ENCODE data around the gene CENPX.
A peak's percentile ranks its signal among the peaks of the same experiment; 100 is the strongest.
"Not testable (repeated sequence)": the region's sequence is repeated elsewhere in the genome, so short reads cannot be mapped to it uniquely, and the experiment has no call there.

CENPX gene

DNA sequence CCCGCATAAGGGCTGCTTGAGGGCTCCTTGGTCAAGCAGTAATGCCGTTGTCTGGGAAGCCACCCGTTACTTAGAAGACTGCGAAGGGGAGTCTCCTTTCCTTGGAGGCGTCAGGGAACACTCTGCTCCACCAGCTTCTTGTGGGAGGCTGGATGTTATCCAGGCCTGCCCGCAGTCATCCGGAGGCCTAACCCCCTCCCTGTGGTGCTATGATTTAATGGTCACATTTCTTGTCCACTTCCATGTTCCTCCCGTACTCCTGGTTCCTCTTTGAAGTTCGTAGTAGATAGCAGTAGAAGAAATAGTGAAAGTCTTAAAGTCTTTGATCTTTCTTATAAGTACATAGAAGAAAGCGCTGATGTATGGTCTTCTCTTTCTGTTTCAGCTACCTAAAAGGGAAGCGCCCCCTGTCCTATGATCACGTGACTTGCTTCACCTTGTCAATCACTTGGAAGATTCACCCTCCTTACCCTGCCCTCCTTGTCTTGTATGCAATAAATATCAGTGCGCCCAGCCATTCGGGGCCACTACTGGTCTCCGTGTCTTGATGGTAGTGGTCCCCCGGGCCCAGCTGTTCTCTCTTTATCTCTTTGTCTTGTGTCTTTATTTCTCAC is 16.2 kb upstream of the CENPX start:
- DNase-seq = not testable (repeated sequence)

DNA sequence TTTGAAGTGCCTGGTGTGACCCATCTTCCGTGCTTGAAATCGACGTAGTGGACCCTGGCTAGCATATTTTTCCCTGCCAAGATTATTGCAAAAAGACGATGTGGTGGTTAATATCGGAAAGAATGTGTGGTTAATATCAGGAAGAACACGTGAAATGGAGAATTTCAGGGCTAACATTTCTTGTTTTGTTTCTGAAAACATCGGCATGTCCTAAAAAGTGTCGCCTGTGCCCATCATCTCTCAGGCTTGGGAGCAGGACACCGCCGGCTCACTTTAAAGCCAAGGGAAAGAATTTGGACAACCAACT is 15.2 kb upstream of the CENPX start:
- DNase-seq = no peak

DNA sequence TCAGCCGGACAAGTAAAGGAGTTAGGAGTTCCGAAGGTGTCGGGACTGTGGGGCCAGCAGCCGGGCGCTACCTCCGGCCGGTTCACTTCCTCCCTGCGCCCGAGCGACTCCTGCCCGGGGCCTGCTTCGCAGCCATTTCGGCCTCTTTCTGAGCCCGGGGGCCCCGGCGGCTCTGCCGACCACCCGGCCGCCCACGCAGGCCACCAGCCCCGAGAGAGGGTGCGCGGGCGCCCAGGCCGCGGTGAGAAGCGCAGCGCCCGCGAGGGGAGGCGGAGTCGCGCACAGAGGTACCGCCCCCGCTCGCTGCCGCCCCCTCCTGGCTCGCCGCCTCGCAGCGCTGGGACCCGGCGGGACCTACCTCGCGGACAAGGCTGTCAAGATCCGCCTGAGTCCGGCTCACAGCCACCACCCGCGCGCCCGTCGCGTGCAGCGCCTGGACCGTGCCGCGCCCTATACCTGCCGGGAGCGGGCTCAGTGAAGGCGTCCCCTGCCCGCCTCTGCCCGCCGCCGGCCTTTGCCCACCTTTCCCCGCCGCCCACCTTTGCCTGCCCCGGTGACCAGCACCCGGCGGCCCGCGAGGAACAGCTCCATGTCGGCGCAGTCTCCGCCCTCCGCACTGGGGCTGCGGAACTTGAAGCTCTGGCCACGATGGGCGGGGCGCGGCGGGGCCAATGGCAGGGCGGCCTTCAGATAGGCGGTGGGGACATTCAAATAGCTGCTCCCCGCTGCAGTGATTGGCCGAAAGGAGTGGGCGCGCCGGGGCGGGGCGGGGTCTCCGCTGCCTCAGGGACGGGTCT is 14.6 kb upstream of the CENPX start, which contains the start of gene DCXR:
Gene DCXR (minus strand): TSS at position 606 of the 797 bp plus-strand sequence. CDS start 15 bp downstream, at position 591.
- DNase-seq = peak; percentile 96

DNA sequence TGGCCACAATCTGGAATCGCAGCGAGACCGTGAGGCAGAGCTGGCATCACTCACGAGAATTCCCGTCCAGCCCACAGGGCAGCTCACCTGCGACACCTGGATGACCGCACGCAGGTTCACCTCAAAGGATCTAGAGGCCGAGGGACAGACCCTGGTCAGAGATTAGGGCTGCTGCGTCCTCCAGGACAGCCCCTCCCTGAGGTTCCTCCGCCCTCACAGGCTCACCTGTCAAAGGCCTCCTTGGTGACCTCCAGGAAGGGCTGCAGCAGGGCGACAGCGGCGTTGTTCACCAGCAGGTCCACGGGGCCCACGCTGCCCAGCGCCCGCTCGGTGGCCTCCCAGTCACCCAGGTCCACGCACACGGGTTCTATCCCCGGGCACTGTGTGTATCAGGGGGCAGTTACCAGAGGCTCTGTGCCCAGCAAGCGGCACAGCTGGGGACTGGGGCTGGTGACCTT is 14.0 kb upstream of the CENPX start:
- no peak for DNase-seq

DNA sequence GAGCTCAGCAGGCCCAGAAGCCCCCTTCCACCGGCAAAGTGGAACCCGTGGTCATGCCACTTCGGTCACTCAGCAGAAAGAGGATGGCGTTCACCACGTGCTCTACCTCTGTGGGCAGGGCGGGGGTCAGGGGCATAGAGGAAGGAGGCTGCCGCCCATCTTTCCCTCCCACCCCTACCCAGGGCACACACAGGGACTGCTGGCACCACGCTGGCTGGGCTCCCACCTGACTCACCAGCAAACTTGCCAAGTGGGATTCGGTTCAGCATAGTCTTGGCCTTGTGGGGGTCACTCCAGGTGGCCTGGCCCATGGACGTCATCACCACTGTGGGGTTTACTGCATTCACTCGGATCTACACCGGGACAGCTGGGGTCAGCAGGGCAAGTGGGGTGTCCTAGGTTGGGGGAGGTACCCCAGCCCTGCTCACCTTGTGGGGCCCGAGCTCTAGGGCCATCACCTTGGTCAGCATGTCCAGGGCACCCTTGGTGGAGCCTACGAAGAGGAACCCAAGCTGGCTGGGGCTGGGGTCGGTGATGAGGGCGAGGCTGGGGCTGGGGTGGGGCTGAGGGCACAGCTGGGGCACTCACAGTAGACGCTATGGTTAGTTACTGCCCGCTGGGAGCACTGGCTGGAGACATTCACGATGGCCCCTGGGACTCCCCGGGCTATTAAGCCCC is 13.4 kb upstream of the CENPX start:
- DNase-seq = no peak

DNA sequence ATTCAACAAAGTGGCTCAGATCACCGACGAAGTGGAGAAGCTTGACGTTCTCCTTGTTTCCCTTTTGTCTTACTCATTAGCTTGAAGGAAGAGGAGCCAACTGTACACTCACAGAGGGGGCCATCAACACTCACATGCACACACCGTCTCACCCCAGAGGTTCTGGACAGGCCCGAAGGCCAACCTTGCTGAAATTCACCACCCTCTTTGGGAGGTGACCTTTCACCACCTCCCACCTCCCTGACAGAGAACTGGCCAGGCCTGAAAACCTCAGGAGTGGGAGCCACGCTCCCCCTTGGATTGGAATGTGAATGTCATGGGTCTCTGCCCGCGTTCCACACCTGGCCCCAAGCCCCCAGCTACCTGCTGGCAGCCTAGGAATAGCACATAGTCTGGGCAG is 12.8 kb upstream of the CENPX start:
- DNase-seq = no peak

DNA sequence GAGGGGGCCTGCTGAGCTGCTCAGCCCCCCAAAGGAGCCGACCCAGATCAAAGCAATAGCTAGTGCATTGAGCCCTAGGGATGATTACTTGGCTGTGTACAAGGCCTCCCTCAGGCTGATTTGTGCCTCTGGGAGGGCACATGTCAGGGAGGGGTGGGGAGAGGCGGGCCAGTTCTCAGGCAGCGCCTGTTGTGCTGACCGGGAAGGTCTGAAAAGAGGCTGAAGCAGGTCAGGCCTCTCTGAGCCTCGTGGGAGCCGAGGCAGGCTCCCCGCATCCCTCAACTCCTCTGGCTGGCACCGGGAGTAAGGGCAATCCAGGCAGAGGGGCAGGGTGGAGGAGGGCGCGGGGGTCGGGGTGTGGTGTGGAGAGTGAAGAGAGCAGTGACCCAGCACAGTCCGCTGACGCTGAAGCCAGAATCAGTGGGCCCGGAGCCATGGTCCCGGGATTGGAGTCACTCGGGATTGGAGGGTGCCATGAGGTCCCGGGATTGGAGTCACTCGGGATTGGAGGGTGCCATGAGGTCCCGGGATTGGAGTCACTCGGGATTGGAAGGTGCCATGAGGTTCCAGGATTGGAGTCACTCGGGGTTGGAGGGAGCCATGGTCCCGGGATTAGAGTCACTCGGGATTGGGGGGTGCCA is 11.8 kb upstream of the CENPX start:
- no peak for DNase-seq

DNA sequence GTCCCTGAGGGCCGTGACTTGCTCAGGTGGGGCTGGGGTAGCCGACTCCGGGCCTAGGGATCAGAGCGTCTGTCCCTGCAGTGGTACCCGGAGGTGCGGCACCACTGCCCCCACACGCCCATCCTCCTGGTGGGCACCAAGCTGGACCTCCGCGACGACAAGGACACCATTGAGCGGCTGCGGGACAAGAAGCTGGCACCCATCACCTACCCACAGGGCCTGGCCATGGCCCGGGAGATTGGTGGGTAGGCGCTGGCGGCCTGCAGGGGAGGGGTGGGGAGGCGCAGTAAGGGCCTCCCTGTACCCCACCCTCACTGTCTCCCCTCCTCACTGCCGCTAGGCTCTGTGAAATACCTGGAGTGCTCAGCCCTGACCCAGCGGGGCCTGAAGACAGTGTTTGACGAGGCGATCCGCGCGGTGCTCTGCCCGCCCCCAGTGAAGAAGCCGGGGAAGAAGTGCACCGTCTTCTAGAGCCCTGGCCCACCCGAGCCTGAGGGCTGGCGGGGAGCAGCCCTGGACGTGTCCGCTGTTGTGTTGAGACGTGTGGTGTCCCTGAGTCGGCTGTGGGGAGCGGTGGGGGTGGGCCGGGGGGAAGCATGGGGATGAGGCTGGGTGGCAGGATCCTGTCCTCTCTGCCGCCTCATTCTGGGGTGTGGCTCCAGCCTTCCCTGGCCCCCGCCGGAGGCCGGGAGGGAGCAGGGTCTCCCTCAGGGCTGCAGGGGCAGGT is 10.8 kb upstream of the CENPX start:
- DNase-seq = no peak

DNA sequence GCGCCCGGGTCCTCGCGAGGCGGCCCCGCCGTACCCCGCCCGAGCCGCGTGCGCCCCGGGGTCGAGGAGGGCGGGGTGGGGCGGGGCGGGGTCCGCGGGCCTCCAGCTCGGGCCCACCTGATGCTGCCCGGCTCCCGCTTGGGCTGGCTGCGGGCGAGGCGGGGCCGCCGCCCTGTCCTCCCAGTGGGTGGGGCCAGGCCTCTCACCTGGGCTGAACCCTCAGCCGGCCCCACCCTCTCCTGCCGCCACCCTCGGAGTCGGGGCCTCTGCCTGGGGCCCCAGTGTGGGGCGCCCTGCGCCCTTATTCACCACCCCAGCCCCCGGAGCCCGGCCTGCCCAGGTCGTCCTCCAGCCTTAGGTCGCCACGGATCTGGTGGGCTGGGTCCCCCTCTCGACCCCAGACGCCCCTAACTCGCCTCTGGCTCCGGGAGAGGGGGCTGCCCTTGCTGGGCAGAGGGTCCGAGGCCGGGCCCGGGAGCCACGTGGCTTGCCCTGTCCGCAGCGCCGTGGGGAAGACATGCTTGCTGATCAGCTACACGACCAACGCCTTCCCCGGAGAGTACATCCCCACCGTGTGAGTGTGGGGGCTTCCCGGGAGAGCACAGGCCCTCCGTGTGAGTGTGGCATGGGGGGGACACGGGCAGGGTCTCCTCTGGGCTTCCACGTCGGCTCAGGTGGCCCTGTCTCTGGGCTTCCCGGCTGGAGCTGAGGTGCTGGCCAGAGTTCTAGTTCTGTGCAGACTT is 9.4 kb upstream of the CENPX start:
- DNase-seq = peak; percentile 47

DNA sequence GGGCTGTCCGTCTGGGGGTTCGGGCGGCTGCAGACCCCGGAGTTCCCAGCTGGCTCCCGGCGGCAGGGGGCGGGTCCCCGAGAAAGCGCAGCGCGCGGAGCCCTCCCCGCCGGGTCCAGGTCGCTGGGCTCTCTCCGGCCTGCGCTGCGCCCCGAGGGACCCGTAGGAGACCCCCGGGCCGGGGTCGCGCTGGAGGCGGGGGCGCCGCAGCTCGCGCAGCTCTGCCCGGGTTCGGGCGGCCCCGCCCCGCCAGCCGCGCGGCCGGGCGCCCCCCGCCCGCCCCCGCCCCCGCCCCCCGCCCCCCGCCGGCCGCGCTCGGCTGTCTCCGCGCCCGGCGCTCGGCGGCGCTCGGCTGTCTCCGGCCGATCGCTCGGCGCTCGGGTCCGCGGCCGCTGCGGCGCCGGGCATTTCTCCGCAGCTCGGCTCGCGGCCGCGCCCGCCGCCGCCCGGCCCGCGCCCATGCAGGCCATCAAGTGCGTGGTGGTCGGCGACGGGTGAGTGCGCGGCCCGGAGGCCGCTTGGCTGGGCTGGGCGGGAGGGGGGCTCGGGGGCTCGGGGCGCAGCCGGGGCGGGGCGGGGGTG is 8.7 kb upstream of the CENPX start, which contains the start of gene RAC3:
Gene RAC3 (plus strand): TSS at position 376 of the 582 bp plus-strand sequence. CDS start 84 bp downstream, at position 460.
- DNase-seq = no peak

DNA sequence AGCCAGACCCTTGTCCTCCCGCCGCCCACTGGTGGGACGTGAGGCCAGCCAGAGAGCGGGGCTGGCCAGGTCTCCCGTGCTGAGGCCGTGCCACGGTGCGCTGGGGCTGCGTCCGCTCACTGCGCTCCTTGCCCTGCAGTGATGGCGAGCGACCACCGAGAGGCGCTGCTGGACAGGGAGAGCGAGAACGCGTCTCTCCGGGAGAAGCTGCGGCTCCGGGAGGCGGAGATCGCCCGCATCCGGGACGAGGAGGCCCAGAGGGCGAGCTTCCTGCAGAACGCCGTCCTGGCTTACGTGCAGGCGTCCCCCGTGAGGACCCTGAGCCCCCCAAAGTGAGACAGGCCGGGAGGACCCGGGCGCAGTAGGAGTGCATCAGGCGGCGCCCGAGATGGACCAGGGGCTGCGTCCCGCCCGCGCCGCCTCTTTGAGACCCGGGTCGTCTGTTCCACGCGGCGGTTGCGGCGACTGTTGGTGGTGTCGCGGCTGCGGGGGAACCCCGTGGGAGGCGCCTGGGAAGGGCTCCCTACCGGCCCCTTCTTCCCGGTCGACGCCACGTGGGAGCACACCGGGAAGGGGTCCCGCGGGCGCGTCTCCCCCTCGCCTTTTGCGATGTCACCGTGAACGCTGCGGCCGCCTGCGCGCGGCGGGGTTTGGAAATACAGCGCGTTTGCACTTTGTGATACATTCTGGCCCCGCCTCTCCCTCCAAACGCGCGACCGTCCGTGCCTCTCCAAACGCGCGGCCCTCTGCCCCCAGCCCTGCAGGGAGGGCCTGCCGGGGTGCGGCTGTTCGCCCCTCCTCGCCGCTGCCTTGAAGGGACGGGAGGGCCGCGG is 8.0 kb upstream of the CENPX start:
- peak; percentile 81 for DNase-seq

DNA sequence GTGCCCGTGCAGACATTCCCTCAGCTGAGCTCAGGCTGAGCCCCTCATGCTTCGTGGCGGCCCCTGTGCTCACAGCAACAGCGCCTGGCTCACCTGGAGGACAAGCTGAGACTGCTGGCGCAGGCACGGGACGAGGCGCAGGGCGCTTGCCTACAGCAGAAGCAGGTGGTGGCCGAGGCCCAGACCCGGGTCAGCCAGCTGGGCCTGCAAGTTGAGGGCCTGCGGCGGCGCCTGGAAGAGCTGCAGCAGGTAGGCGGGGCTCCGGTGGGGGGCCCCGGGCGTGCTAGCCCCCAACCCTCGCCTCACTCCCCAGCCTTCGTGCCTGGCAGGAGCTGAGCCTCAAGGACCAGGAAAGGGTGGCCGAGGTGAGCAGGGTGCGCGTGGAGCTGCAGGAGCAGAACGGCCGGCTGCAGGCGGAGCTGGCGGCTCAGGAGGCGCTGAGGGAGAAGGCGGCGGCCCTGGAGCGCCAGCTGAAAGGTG is 7.4 kb upstream of the CENPX start:
- no peak for DNase-seq

DNA sequence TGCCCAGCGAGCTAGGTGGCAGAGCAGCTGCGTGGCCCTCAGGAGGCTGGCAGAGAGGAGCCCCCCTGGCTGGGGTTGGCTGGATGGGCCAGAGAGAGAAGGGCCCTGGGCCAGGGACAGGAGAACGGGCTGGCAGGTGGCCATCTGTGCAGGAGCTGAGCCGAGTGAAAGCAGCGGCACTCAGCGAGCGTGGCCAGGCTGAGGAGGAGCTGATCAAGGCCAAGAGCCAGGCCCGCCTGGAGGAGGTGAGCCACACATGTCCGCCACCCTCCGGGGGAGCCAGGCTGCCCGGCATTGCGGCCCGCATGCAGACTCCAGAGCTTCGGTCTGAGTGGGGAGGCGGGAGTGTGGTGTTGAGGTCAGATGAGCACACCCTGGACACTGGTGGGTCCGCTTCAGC is 6.7 kb upstream of the CENPX start:
- no peak for DNase-seq

DNA sequence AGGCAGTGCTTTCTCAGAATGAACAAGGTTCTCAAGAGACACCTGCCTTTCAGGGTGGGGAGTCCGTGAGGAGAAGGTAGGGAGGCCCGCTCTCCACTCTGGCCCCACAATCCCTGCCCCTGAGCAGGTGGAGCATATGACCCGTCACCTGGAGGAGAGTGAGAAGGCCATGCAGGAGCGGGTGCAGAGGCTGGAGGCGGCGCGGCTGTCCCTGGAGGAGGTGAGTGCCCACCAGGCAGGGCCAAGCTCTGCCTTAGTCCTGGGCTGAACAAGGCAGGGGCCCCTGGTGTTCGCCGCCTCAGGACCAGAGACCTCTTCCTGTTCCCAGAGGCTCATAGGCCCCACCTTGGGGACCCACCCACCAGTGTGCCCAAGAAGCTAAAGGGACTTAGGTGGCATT is 6.3 kb upstream of the CENPX start:
- DNase-seq = no peak

DNA sequence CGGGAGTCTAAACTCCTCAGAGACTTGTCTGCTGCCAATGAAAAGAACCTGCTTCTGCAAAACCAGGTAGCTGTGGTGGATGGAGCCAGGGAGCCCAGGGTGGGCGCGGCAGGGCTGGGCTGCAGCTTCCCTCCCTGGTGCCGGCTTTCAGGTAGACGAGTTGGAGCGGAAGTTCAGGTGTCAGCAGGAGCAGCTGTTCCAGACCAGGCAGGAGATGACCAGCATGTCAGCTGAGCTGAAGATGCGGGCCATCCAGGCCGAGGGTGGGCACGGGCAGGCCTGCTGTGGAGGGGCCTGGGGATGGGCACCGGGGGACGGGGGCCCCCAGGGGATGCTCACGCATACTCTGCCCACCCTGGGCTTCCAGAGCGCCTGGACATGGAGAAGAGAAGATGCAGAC is 5.6 kb upstream of the CENPX start:
- no peak for DNase-seq

DNA sequence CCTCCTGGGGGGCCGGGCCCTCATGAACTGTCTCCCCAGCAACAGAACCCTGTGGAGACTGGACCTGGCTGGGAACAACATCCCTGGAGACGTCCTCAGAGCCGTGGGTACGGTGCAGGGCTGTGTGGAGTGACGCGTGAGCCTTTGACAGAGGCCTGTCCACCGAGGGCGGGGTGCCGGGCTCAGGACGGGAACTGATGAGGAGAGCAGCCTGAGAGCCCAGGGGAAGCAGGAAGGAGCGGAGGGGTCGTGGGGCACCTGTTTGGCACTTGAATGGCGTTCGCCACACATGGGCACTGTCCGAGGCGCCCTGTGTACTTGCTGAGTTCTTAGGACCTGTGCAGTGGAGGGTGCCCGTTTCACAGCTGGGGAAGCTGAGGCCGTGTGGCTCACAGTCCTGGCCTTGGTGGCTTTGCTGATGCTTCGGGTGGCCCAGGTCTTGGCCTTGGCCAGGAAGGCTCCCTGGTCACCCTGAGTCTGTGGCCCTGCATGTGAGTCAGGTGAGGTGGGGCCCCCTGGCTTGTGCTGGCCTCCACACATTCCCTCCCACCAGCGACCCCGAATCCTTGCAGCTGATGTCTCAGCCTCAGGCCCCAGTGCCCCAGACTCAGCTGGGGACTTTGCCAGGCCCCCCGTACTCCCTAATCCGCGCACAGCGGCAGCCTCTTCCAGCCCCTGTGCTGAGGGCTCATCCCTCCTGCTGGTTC is 2.9 kb upstream of the CENPX start:
- no peak for DNase-seq

DNA sequence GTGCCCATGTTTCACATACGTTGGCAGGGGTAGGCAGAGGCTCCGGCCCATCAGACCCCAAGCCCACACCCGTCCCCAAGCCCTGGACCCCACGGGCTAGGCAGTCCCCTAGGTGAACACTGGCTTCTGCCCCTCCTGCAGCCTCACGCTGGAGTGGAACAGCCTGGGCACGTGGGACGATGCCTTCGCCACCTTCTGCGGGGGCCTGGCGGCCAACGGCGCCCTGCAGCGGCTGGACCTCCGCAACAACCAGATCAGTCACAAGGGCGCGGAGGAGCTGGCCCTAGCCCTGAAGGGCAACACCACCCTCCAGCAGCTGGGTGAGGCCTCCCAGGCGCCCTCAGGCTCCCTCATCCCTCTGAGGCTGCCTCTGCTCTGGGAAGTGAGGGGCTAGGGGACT is 2.2 kb upstream of the CENPX start:
- no peak for DNase-seq

DNA sequence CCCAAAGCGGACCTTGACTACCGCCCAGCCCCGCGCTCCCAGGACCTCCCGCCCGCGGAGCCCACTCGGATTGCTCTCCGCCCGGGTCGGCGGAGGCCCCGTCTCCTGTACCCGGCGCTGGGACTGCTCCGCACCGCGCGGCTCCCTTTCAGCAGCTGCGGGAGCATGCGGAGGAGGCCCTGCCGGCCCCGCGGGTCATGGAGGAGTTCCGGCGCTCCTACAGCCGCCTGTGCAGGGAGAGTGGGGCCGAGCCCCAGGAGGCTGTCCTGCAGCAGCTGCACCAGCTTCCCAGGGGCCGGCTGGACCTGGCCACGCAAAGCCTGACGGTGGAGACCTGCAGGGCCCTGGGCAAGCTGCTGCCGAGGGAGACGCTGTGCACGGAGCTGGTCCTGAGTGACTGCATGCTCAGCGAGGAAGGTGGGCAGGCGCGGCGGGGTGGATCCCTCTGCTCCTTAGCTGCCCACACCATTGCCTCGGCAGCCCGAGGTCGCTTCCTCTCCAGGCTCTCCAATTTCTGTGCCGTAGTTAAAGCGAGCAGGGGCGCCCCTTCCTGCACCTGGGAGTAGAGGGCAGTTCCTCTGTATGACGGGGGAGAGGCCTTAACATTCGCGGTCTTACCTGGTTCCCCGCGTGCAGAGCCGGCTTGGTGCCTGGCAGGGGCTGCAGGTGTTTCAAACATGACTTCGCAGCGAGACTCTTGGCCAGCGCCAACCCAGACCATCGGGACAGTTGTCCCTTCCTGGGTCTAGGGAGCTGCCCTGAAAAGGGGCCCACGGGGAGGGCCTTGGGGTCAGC is 966 bp upstream of the CENPX start:
- no peak for DNase-seq

DNA sequence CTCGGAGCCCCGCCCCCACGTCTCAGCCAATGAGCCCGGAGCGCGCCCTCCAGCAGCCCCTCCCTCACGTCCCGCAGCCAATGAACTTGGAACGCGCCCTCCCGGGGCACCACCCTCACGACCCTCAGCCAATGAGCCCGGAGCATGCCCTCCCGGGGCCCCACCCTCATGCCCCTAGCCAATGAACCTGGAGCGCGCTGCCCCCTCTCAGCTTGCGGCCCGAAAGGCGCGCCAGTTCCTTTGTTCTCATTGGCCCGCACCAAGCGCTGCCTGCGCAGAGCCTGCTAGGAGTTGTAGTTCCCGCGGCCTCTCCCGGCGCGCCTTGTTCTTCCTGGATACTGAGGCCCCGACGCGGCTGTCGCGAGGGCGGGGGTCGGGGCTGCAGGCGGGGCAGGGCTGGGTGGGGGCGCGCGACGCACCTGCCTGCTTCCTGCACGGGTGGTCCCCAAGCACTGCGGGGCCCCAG is 336 bp upstream of the CENPX start, which contains the start of gene LRRC45:
Gene LRRC45 (plus strand): TSS at position 325 of the 466 bp plus-strand sequence. CDS start 339 bp downstream, outside the sequence.
- DNase-seq = peak; percentile 100

Data from stimulated activated CD4-positive, alpha-beta T cell treated with anti-CD3 and anti-CD28 coated beads, Interleukin-1b, Interleukin-23, amount 100 ng/mL, for 48 hours (primary cell).